OCI-LY1 (cell line): ENCODE measurements around the gene RCAN3.

ENCODE experiments used
- H2AFZ ChIP-seq: fragments of 200-600 bp; sonication (generic), shearing (Covaris generic); 2 replicates; pipeline ENCODE4 v1.6.0; 2014; ENCODE audit warnings: antibody characterized with exemption, mild to moderate bottlenecking, low read length
- H3F3A ChIP-seq: fragments of 200-600 bp; sonication (generic), shearing (Covaris generic); 2 replicates; pipeline ENCODE4 v1.6.0; 2014; ENCODE audit warnings: mild to moderate bottlenecking, antibody characterized with exemption, low read length, moderate library complexity; ENCODE audit not compliant: insufficient read depth
- H3K27ac ChIP-seq: fragments of 200-600 bp; sonication (generic); 2 replicates; pipeline ENCODE4 v1.5.1; 2014; ENCODE audit warnings: low read length, mixed run types, mild to moderate bottlenecking, low read depth; ENCODE audit not compliant: poor library complexity, severe bottlenecking
- H3K27me3 ChIP-seq: fragments of 200-600 bp; sonication (generic); 2 replicates; pipeline ENCODE4 v1.6.0; 2014; ENCODE audit warnings: antibody characterized with exemption, mild to moderate bottlenecking, low read length, moderate library complexity; ENCODE audit not compliant: insufficient read depth
- H3K36me3 ChIP-seq: fragments of 200-600 bp; sonication (generic); 2 replicates; pipeline ENCODE4 v1.6.1; 2014; ENCODE audit warnings: mild to moderate bottlenecking, antibody characterized with exemption, low read length, moderate library complexity, mixed read lengths; ENCODE audit not compliant: insufficient read depth
- H3K4me1 ChIP-seq: fragments of 200-600 bp; sonication (generic); 2 replicates; pipeline ENCODE4 v1.5.1; 2014; ENCODE audit warnings: mild to moderate bottlenecking, low read length, moderate library complexity; ENCODE audit not compliant: insufficient read depth, severe bottlenecking
- H3K4me2 ChIP-seq: fragments of 200-600 bp; sonication (generic), shearing (Covaris generic); 2 replicates; pipeline ENCODE4 v1.6.1; 2014; ENCODE audit warnings: low read length
- H3K4me3 ChIP-seq: fragments of 200-600 bp; sonication (generic); 2 replicates; pipeline ENCODE4 v1.5.1; 2014; ENCODE audit warnings: low read length, low read depth, mild to moderate bottlenecking, mixed read lengths; ENCODE audit not compliant: poor library complexity, severe bottlenecking
- H3K79me2 ChIP-seq: fragments of 200-600 bp; shearing (Covaris generic); 2 replicates; pipeline ENCODE4 v1.6.1; 2016; ENCODE audit warnings: mixed run types, low read length, mixed read lengths; ENCODE audit not compliant: insufficient read depth
- H3K9ac ChIP-seq: fragments of 200-600 bp; sonication (generic), shearing (Covaris generic); 2 replicates; pipeline ENCODE4 v1.6.1; 2014; ENCODE audit warnings: mild to moderate bottlenecking, low read length, mixed read lengths
- H3K9me2 ChIP-seq: fragments of 200-600 bp; sonication (generic), shearing (Covaris generic); 2 replicates; pipeline ENCODE4 v1.6.1; 2014; ENCODE audit warnings: low read depth, mild to moderate bottlenecking, low read length, mixed read lengths
- H3K9me3 ChIP-seq: fragments of 200-600 bp; shearing (Covaris generic); 2 replicates; pipeline ENCODE4 v1.6.1; 2014; ENCODE audit warnings: low read length, mixed read lengths
- H4K20me1 ChIP-seq: fragments of 200-600 bp; sonication (generic), shearing (Covaris generic); 2 replicates; pipeline ENCODE4 v1.6.0; 2016; ENCODE audit warnings: mild to moderate bottlenecking, low read length; ENCODE audit not compliant: insufficient read depth
- CTCF ChIP-seq: fragments of 200-600 bp; sonication (generic), shearing (Covaris generic); IDR thresholded peaks from 2 replicates; pipeline ENCODE4 v1.5.1; 2017; ENCODE audit warnings: mild to moderate bottlenecking, antibody characterized with exemption, low read length, moderate library complexity, mixed read lengths
- EZH2 ChIP-seq: fragments of 200-600 bp; sonication (generic), shearing (Covaris generic); IDR thresholded peaks from 2 replicates; pipeline ENCODE4 v1.8.0; 2017; ENCODE audit warnings: borderline replicate concordance, mixed run types, mild to moderate bottlenecking, antibody characterized with exemption, low read length, moderate library complexity, mixed read lengths

The RCAN3 gene

DNA sequence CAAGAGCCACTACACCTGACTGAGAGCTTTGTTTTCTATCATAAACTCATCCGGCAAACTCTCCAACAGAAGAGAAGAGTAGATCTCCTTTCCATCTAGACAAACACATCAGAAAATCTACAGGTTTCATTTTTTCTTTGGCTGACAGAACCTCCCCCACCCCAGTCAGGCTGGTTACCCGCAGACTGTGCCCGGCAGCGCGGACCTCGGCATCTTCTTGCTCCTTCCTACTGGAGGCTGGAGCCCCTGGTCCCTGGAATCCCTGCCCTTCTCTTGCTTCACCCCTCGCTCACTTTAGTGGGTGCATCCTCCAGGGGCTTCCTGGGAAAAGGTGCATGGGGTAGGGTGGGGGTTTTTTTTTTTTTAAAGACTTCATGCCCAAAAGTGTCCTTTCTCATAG is 76.2 kb downstream of the RCAN3 start:
- Histone ChIP-seq H3K4me2 (no peak overlapping the region), H3K79me2 (no peaks in the 10 kb centered on the region), H3F3A (no peaks in the 10 kb centered on the region), H3K27me3 (0 out of 2 replicates have a peak, but pooled peaks cover 4% of the 10 kb centered on the region), H3K27ac (no peak overlapping the region), H2AFZ (no peak overlapping the region), H3K9me2 (no peaks in the 10 kb centered on the region), H3K9me3 (no peaks in the 10 kb centered on the region), H3K4me1 (no peaks in the 10 kb centered on the region), H4K20me1 (no peaks in the 10 kb centered on the region), H3K4me3 (no peak overlapping the region), H3K36me3 (no peaks in the 10 kb centered on the region), H3K9ac (no peak overlapping the region)
- TF ChIP-seq CTCF, result no peak
- TF ChIP-seq EZH2, result no peak

- Histone ChIP-seq H3K27me3 (peaks cover 7% of the 10 kb centered on the region; the same call in 1 of the 2 replicates), H2AFZ (no peak overlapping the region)
- TF ChIP-seq CTCF (no peak), EZH2 (no peak)
Measured at GRCh38 chr1:24580756-24581155, 78.1 kb downstream of the RCAN3 start.

DNA sequence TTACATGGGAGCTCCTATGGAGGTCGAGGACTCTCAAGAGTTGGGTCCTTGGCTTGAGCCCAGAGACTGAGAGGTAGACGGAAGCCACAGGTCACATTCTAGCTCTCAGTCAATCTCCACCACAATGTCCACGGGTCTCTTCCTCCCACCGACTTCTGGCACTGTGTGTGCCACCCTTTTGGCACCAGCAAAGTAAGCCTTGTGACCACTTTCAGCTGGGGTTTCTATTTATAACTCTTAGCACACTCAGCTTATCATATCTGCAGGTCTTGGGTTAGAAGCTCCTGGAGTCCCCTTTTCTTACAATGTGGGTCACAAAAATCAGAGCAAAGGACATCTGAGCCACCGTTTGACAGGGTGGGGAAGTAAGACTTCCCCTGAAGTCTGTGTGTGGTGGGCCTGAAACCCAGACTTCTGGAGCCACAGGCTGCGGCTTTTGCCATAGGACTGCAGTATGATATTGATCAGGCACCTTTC is 81.6 kb downstream of the RCAN3 start:
- Histone ChIP-seq H3K9me2 (no peaks in the 10 kb centered on the region), H3K36me3 (no peaks in the 10 kb centered on the region), H2AFZ (no peak overlapping the region), H3K27me3 (peaks cover 3% of the 10 kb centered on the region; the same call in 1 of the 2 replicates), H3K79me2 (no peaks in the 10 kb centered on the region), H3K4me1 (peaks cover 4% of the 10 kb centered on the region), H3K4me3 (no peak overlapping the region), H3F3A (no peaks in the 10 kb centered on the region), H3K9me3 (no peaks in the 10 kb centered on the region), H4K20me1 (no peaks in the 10 kb centered on the region), H3K27ac (no peak overlapping the region), H3K9ac (no peak overlapping the region), H3K4me2 (no peak overlapping the region)
- TF ChIP-seq CTCF (no peak), EZH2 (no peak)

More at GRCh38 chr1:24580756-24581155, 78.1 kb downstream of the RCAN3 start:
- Histone ChIP-seq H3K4me2 (no peak overlapping the region), H3K9me2 (no peaks in the 10 kb centered on the region), H3K36me3 (no peaks in the 10 kb centered on the region), H3K4me3 (no peak overlapping the region), H3K4me1 (no peaks in the 10 kb centered on the region), H3K27ac (no peak overlapping the region), H3K9ac (no peak overlapping the region), H3K79me2 (no peaks in the 10 kb centered on the region), H4K20me1 (no peaks in the 10 kb centered on the region), H3K9me3 (no peaks in the 10 kb centered on the region), H3F3A (no peaks in the 10 kb centered on the region)
